Epithelial cell of proximal tubule (primary cell): ENCODE measurements around the gene MCM9. TPM values are rescaled to one million over a fixed set of nuclear protein-coding genes. Genes with fewer than 3 reads are reported as not detected.

Experiments
- DNase-seq: peaks from one replicate; pipeline ENCODE4 v3.0.0-alpha.2; 2011; ENCODE audit warnings: low read depth
- H3K4me3 ChIP-seq: 2 replicates; pipeline ENCODE4 v1.5.1; 2011; ENCODE audit warnings: low read depth, mild to moderate bottlenecking, low read length
- total RNA-seq: library from RNA; depleted of rRNA; stranded (reverse); fragments of >200 nt; gene quantifications from 2 replicates; pipeline ENCODE4 v1.2.3, GENCODE V29; 2015
- TF ChIP-seq, protein P1 (sequence below): conservative IDR thresholded peaks from 2 replicates; pipeline ENCODE4 v1.5.1; 2012; ENCODE audit warnings: low read depth, mild to moderate bottlenecking, low read length

MCM9 gene
- total RNA-seq, 1 donor from 2014 or later, result 9.6 TPM

DNA sequence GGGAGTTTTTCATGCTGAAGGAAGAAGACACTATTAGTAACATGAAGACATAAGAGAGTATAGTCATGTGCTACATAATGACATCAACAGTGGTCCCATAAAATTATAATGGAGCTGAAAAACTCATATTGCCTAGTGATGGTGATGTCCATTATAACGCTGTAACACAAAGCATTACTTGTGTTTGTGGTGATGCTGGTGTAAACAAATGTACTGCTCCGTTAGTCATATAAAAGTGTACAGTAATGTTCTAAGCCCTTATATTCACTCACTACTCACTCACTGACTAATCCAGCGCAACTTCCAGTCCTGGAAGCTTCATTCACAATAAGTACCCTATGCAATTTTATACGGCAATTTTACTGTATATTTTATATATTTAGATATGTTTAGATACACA, 67.8 kb downstream of the MCM9 start:
- TF ChIP-seq, protein P1, sequence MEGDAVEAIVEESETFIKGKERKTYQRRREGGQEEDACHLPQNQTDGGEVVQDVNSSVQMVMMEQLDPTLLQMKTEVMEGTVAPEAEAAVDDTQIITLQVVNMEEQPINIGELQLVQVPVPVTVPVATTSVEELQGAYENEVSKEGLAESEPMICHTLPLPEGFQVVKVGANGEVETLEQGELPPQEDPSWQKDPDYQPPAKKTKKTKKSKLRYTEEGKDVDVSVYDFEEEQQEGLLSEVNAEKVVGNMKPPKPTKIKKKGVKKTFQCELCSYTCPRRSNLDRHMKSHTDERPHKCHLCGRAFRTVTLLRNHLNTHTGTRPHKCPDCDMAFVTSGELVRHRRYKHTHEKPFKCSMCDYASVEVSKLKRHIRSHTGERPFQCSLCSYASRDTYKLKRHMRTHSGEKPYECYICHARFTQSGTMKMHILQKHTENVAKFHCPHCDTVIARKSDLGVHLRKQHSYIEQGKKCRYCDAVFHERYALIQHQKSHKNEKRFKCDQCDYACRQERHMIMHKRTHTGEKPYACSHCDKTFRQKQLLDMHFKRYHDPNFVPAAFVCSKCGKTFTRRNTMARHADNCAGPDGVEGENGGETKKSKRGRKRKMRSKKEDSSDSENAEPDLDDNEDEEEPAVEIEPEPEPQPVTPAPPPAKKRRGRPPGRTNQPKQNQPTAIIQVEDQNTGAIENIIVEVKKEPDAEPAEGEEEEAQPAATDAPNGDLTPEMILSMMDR, result no peak
- no peak for DNase-seq
- no peak overlapping the region for H3K4me3 ChIP-seq

DNA sequence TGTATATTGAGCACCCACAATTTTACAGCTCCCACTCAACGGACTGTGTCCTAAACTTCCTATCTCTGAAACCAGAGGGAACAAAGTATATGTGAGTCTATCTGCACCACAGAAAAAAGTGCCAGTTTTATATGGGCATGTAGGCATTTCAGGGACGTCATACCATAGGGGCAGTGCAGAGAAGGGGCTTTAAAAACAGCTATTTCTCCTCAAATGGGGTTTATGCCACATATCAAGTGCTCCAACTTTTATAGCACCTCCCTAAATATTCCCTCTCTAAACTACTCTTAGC, 69.9 kb downstream of the MCM9 start:
- TF ChIP-seq, protein P1, result no peak

DNA sequence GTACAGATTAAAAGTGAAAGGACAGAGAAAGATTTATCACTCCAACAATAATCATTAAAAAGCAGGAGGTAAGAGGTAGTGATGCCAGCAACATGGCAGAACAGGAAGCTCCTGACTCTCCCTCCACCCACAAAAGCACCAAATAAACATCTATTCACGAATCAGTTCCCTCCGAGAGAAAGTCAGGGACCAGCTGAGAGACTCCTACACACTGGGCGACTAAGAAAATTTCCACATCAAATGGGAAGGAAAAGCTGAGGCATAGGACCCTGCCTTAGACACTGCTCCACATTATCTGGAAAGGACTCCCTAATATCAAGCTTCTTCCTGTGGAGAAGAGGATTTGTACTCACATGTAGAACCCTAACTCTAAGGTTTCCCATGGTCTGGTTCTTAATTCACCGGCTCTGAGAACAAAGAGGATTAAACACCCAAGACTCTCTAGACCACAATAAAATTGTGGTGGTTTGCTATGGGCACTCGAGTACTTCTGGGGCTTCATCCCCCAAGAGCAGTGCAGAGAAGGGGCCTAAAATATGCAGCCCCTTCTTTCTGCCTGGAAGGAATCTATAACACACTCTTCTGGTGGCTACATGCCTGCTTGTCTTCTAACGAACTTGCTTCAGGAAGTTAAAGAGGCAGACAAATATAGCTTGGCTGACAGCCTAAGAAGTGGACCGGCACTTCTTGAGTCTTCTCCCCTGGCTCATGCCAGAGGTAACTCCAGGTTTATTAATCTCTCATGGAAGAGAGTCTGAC, 70.4 kb downstream of the MCM9 start:
- TF ChIP-seq, protein P1, result no peak
- DNase-seq, result no peak
- H3K4me3 ChIP-seq, result no peak overlapping the region

More for the DNA sequence above, 69.9 kb downstream of the MCM9 start:
- DNase-seq, result no peak
- H3K4me3 ChIP-seq, result no peak overlapping the region

DNA sequence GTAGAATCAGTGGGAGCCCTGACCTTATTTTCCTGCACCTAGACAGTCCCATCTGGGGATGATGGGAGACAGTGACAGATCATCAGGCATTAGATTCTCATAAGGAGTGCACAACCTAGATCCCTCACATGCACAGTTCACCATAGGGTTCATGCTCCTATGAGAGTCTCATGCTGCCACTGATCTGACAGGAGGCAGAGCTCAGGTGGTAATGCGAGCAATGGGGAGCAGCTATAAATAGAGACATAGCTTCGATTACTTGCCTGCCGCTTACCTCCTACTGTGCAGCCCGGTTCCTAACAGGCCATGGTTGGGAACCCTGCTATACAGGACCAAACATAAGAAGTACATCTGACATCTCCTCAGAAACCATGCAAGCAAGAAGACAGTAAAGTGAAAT, 72.5 kb downstream of the MCM9 start:
- TF ChIP-seq, protein P1, result no peak
- no peak overlapping the region for H3K4me3 ChIP-seq
- DNase-seq, result no peak

DNA sequence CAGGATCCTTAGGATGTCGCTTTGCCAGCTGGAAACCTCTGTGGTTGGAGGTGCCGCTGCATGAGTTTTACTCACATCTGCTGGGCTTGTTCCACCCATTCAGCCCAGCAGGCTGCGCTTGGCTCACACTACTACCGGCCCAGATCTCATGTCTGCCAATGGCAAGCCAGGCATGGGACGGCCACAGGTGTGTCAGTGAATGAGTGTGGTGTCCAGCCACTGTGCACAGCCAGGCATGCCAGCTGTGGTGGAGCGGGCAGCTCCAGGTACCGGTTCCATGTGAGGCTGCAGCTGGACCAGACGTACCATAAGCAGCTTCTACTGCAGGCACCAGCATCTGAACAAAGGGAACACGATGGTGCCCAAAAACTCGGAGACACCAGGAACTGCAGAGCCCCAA, 74.1 kb downstream of the MCM9 start:
- H3K4me3 ChIP-seq, result no peak overlapping the region
- TF ChIP-seq, protein P1, result no peak
- no peak for DNase-seq

DNA sequence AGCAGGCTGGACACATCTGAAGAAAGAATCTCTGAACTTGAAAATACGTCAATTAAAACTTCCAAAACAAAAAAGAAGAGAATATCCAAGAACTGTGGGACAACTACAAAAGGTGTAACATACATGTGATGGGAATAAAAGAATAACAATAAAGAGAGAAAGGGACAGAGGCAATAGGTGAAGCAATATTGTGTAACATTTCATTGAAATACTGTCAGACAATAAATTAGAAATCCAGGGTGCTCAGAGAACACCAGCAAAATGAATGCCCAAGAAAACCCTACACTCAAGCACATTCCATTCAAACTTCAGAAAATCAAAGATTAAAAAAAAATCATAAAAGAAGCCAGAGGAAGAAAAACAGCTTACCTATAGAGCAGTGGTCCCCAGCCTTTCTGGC, 74.6 kb downstream of the MCM9 start:
- H3K4me3 ChIP-seq, result no peak overlapping the region
- TF ChIP-seq, protein P1, result no peak
- DNase-seq, result no peak

DNA sequence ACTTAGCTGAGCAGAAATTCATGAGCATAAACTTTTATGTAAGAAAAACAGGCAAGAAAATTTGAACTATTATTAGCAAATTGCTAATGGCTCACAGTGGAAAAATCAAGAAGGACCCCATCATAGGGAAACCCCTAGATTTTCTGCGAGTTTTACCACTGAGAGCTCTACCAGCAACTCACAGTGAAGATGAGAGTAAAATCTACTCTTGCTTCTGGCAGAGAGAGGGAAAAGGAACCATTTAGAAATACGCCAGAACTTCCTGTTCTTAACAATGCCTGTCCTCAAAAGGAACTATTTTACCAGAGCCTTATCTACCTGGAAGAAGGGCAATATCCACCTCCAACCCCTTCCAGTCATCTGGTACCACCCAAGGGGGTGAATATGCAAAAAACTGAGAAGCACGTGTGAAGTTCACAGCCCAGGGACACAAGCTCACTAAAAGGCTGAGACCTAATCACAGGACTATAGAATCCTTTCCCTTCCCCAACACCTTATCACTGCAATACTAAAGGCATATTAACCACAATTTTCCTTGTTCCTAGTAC, 75.4 kb downstream of the MCM9 start:
- H3K4me3 ChIP-seq, result no peak overlapping the region
- TF ChIP-seq, protein P1, result no peak
- DNase-seq, result no peak
